GM19351 (cell line): ENCODE data around the gene MEIOB.
"Not testable (repeated sequence)": the region's sequence is repeated elsewhere in the genome, so short reads cannot be mapped to it uniquely, and the experiment has no call there.

ENCODE experiments used
- ATAC-seq: cut with Tn5 transposase; IDR thresholded peaks from one replicate; pipeline ENCODE4 v1.9.1; 2021; ENCODE audit warnings: mild to moderate bottlenecking, moderate library complexity; ENCODE audit not compliant: unreplicated experiment

The MEIOB gene

GRCh38 chr16:1816396-1817275 is 55.3 kb downstream of the MEIOB start:
- no peak for ATAC-seq

- no peak for ATAC-seq
Measured at GRCh38 chr16:1815461-1815860, 56.5 kb downstream of the MEIOB start.

GRCh38 chr16:1812732-1813163 is 59.2 kb downstream of the MEIOB start:
- ATAC-seq, result no peak

GRCh38 chr16:1810536-1810935 is 61.4 kb downstream of the MEIOB start:
- no peak for ATAC-seq

GRCh38 chr16:1810106-1810505 is 61.9 kb downstream of the MEIOB start:
- no peak for ATAC-seq

GRCh38 chr16:1809281-1809801 is 62.6 kb downstream of the MEIOB start:
- no peak for ATAC-seq

GRCh38 chr16:1808691-1809090 is 63.3 kb downstream of the MEIOB start:
- no peak for ATAC-seq

GRCh38 chr16:1807626-1808025 is 64.3 kb downstream of the MEIOB start:
- ATAC-seq, result no peak

GRCh38 chr16:1800701-1801100 is 71.3 kb downstream of the MEIOB start:
- no peak for ATAC-seq

- not testable (repeated sequence) for ATAC-seq
Measured at GRCh38 chr16:1799263-1799662, 72.7 kb downstream of the MEIOB start.

GRCh38 chr16:1794908-1795666 is 76.9 kb downstream of the MEIOB start:
- ATAC-seq, result no peak

- ATAC-seq, result no peak
Measured at GRCh38 chr16:1794221-1794871, 77.6 kb downstream of the MEIOB start.

GRCh38 chr16:1793578-1794220 is 78.3 kb downstream of the MEIOB start, which contains the start of gene IGFALS:
Gene IGFALS (minus strand): TSS chr16:1793705. CDS start chr16:1793652, 53 bp downstream.
- ATAC-seq, result no peak

- no peak for ATAC-seq
Measured at GRCh38 chr16:1792836-1793577, 79.0 kb downstream of the MEIOB start.

- no peak for ATAC-seq
Measured at GRCh38 chr16:1791943-1792812, 79.8 kb downstream of the MEIOB start.

- ATAC-seq, result no peak
Measured at GRCh38 chr16:1791256-1791942, 80.6 kb downstream of the MEIOB start.

- no peak for ATAC-seq
Measured at GRCh38 chr16:1790611-1791255, 81.2 kb downstream of the MEIOB start.

- ATAC-seq, result no peak
Measured at GRCh38 chr16:1790261-1790610, 81.7 kb downstream of the MEIOB start.
